A549 (cell line): ENCODE data around the gene SEC24D. TPM values are rescaled to one million over a fixed set of nuclear protein-coding genes. Genes with fewer than 3 reads are reported as not detected.
A peak's percentile ranks its signal among the peaks of the same experiment; 100 is the strongest.

Source experiments
- ATAC-seq, 2 experiments: fragments of 200-7000 bp in 1 of 2; fragments of >200 bp in 1 of 2; cut with Nextera tagmentation in 1 of 2; cut with Tn5 transposase in 1 of 2; 3 replicates each; pipeline versions ENCODE4 v1.8.0 to v1.9.1; 2018 to 2020; ENCODE audit warnings: mild to moderate bottlenecking in 1 of 2, moderate library complexity in 1 of 2
- CTCF ChIA-PET: fragments of 300-600 bp; sonication (Branson Sonifier 250); formaldehyde crosslinking; extraction: SDS; loops from one replicate; lab custom pipeline; 2021; ENCODE audit warnings: antibody characterized with exemption, inconsistent platforms; lab: Yijun Ruan, JAX
- POLR2A ChIA-PET: fragments of 350-600 bp; formaldehyde crosslinking; extraction: SDS; loops from one replicate; lab custom pipeline; 2021; ENCODE audit warnings: antibody characterized with exemption, inconsistent platforms; lab: Yijun Ruan, JAX
- DNase-seq, 2 experiments: peaks; one replicate each; pipeline versions ENCODE4 v3.0.0 to v3.0.0-alpha.2; 2011 to 2016; ENCODE audit warnings: low read depth in 1 of 2, low spot score in 1 of 2
- FAIRE-seq: peaks from 2 replicates; lab custom pipeline; 2011; peaks lifted over from hg19 to GRCh38; lab: Jason Lieb, UNC
- H3K27ac ChIP-seq, 2 experiments: fragments of >200 bp; sonication (Bioruptor Twin); formaldehyde crosslinking; 3 replicates each; pipeline ENCODE4 v1.5.1; 2016 to 2017
- H3K4me1 ChIP-seq: fragments of >200 bp; sonication (Bioruptor Twin); formaldehyde crosslinking; 3 replicates; pipeline ENCODE4 v1.6.1; 2016
- H3K4me2 ChIP-seq: fragments of >200 bp; sonication (Bioruptor Twin); formaldehyde crosslinking; 3 replicates; pipeline ENCODE4 v1.6.1; 2016
- H3K4me3 ChIP-seq: fragments of >200 bp; sonication (Bioruptor Twin); formaldehyde crosslinking; 3 replicates; pipeline ENCODE4 v1.5.1; 2016
- H3K9me3 ChIP-seq: fragments of >200 bp; sonication (Bioruptor Twin); formaldehyde crosslinking; 3 replicates; pipeline ENCODE4 v1.6.1; 2016
- CHD4 ChIP-seq: fragments of 200-600 bp; sonication (generic); IDR thresholded peaks from 2 replicates; pipeline ENCODE4 v1.6.1; 2016; ENCODE audit warnings: antibody characterized with exemption, mild to moderate bottlenecking, borderline replicate concordance
- ESRRA ChIP-seq: fragments of 150-350 bp; IDR thresholded peaks from 2 replicates; pipeline ENCODE4 v1.6.1; 2014; ENCODE audit warnings: mild to moderate bottlenecking, low read length, borderline replicate concordance
- FOSL2 ChIP-seq, 2 experiments: fragments of 450-650 bp in 1 of 2; fragments of >200 bp in 1 of 2; sonication (Bioruptor Twin) in 1 of 2; formaldehyde crosslinking; IDR thresholded peaks; 2 replicates each; pipeline versions ENCODE4 v1.5.0 to v1.6.1; 2016 to 2020; ENCODE audit warnings: mild to moderate bottlenecking in 1 of 2, moderate library complexity in 1 of 2
- HOXB5 ChIP-seq: fragments of 250-450 bp; sonication (Bioruptor Pico); IDR thresholded peaks from 2 replicates; pipeline ENCODE4 v1.5.0; 2020; ENCODE audit warnings: mild to moderate bottlenecking, moderate library complexity
- KDM1A ChIP-seq: fragments of 200-600 bp; sonication (generic); IDR thresholded peaks from 2 replicates; pipeline ENCODE4 v1.6.1; 2016; ENCODE audit warnings: low read depth, mild to moderate bottlenecking
- MAFK ChIP-seq: fragments of 450-650 bp; IDR thresholded peaks from 2 replicates; pipeline ENCODE4 v1.6.1; 2014; ENCODE audit not compliant: partially characterized antibody
- MAZ ChIP-seq: fragments of 150-350 bp; IDR thresholded peaks from 2 replicates; pipeline ENCODE4 v1.6.1; 2014; ENCODE audit warnings: antibody characterized with exemption, low read depth, low read length, borderline replicate concordance
- NFE2L2 ChIP-seq: fragments of 150-350 bp; conservative IDR thresholded peaks from 2 replicates; pipeline ENCODE4 v1.6.1; 2014; ENCODE audit warnings: low read length
- NPAS2 ChIP-seq: fragments of 250-450 bp; sonication (Bioruptor Pico); IDR thresholded peaks from 2 replicates; pipeline ENCODE4 v1.8.0; 2022; ENCODE audit warnings: mild to moderate bottlenecking, moderate library complexity, borderline replicate concordance
- PHF8 ChIP-seq: fragments of 200-600 bp; sonication (generic); IDR thresholded peaks from 2 replicates; pipeline ENCODE4 v1.6.1; 2016; ENCODE audit warnings: low read depth, mild to moderate bottlenecking, antibody characterized with exemption, moderate library complexity, borderline replicate concordance
- POLR2AphosphoS2 ChIP-seq: conservative IDR thresholded peaks from 2 replicates; pipeline ENCODE4 v1.6.1; 2012; ENCODE audit warnings: low read length, improper control_type of control experiment, inconsistent platforms
- RAD21 ChIP-seq, 2 experiments: fragments of >200 bp in 1 of 2; sonication (Bioruptor Twin) in 1 of 2; formaldehyde crosslinking in 1 of 2; IDR thresholded peaks in 1 of 2; conservative IDR thresholded peaks in 1 of 2; 2 replicates in 1 of 2; 3 replicates in 1 of 2; pipeline ENCODE4 v1.6.1; 2012 to 2018; ENCODE audit warnings: inconsistent platforms in 1 of 2
- RNF2 ChIP-seq: fragments of 200-600 bp; sonication (generic); IDR thresholded peaks from 2 replicates; pipeline ENCODE4 v1.6.1; 2016; ENCODE audit warnings: low read depth, mild to moderate bottlenecking, antibody characterized with exemption, moderate library complexity, borderline replicate concordance
- TFCP2L1 ChIP-seq: fragments of 250-450 bp; sonication (Bioruptor Pico); IDR thresholded peaks from 2 replicates; pipeline ENCODE4 v1.5.0; 2021; ENCODE audit warnings: mild to moderate bottlenecking
- ZC3H11A ChIP-seq: fragments of 450-650 bp; IDR thresholded peaks from 2 replicates; pipeline ENCODE4 v1.6.1; 2014; ENCODE audit warnings: antibody characterized with exemption, mild to moderate bottlenecking
- ZNF302 ChIP-seq: fragments of 250-450 bp; sonication (Bioruptor Pico); IDR thresholded peaks from 2 replicates; pipeline ENCODE4 v1.9.0; 2021; ENCODE audit warnings: inconsistent platforms, mild to moderate bottlenecking, moderate library complexity
- WGBS: methylation state at CpG from one replicate; pipeline ENCODE4 v1.1.6; 2017; ENCODE audit errors: missing lambda C conversion rate; 5-methylcytosine and 5-hydroxymethylcytosine counted together
- polyA plus RNA-seq, 4 experiments: library from polyadenylated mRNA; depleted of rRNA in 3 of 4; stranded (reverse); fragments of >200 nt; fragmentation: RNase III in 1 of 4; extraction: RNeasy Plus Mini Kit Qiagen cat#74134 plus additional on column Dnase treatment in 1 of 4; gene quantifications; 2 replicates in 3 of 4; 3 replicates in 1 of 4; pipeline ENCODE4 v1.2.3, GENCODE V29; 2011 to 2017
- TF ChIP-seq, protein P1 (sequence below): IDR thresholded peaks from 2 replicates; pipeline ENCODE4 v1.6.1; 2012; ENCODE audit warnings: low read depth, borderline replicate concordance
- TF ChIP-seq, protein P2 (sequence below): fragments of 250-450 bp; sonication (Bioruptor Pico); IDR thresholded peaks from 2 replicates; pipeline ENCODE4 v1.5.0; 2020; ENCODE audit warnings: low read depth, mild to moderate bottlenecking, moderate library complexity

Gene SEC24D
- polyA plus RNA-seq, 2 of the 4 experiments (the other 2 are of a cell fraction), result 12.8 to 15.6 TPM

DNA sequence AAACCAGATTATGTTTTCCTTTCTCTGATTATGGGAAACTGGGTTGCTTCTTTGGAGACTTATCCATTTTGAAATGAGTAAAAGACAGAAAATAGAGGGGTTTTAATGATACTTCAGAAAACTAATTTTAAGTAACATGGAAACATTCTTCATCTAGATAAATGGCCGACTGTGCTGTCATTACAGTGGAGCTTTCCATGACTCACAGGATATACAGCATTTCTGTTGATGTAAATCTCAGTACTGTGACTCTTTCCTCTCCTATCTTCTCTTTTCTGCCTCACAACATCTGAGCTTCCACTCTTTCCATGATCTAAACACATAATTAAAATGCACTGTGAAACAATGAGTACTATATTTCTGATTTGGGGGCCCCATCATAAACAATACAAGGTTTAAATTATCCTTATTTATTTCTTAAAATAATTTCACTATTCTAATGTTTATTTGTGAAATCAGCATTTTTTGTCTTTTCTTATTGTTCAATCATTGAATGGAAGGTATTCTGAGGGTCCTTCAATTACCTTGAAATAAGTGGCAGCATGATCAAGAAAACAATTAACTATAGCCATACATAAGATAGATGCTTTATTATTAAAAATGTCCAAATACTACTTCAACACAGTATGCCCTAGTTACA is 19.3 kb downstream of the SEC24D start:
- FAIRE-seq (no peak), ATAC-seq (no peak)
- H3K27ac ChIP-seq, result no peak overlapping the region
- CTCF ChIA-PET, result no interaction called here
- no peak overlapping the region for H3K4me2 ChIP-seq
- TF ChIP-seq MAFK (peak; percentile 61), RAD21 (conservative IDR thresholded peaks at IDR 0.05 in 1 of 2, IDR thresholded peaks at IDR 0.05 in 1 of 2) (no peak)
- TF ChIP-seq, all 56 proteins: peak for 1
- no peak overlapping the region for H3K4me3 ChIP-seq
- 0% methylated on average over 1 of the region's 1 CpG for WGBS
- no peaks in the 10 kb centered on the region for H3K4me1 ChIP-seq
- no peaks in the 10 kb centered on the region for H3K9me3 ChIP-seq
- POLR2A ChIA-PET, result no interaction called here
- DNase-seq, result no peak

DNA sequence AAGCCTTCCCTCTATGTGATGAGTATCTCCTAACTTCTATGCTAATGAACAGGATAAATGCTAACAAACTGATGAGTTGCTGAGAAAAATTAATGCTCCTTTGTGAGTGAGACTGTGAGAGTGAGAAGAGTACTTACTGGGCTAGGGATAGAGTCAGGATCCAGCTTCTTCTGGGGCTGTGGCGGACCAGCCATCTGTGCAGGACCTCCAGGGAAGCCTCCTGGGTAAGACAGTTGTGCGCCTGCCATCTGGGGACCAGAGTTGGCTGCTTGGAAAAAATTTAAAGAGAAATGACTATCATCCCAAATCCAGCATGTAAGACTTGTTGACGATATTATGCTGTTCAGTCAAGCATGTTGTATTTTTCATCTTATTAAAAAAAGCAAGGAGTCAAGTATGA is 21.0 kb downstream of the SEC24D start:
- Histone ChIP-seq H3K4me1 (no peaks in the 10 kb centered on the region), H3K9me3 (no peaks in the 10 kb centered on the region), H3K4me3 (no peak overlapping the region), H3K4me2 (no peak overlapping the region), H3K27ac (no peak overlapping the region)
- POLR2A ChIA-PET, result no interaction called here
- DNase-seq (no peak), ATAC-seq (no peak), FAIRE-seq (no peak)
- WGBS, result 95% methylated on average over 3 of the region's 3 CpGs
- CTCF ChIA-PET, result interaction anchor here (0.6 kb wide), 1 partner anchor 8 kb away, joined by 3 read pairs; no protein-coding TSS in a partner anchor
- TF ChIP-seq MAZ (no peak), CHD4 (no peak), NFE2L2 (no peak), ZNF302 (CRISPR knock-in tag) (no peak)

- no peak overlapping the region for H3K4me3 ChIP-seq
- ChIA-PET POLR2A (no interaction called here), CTCF (interaction anchor here (1.6 kb wide), 1 partner anchor 42 kb away, joined by 7 read pairs; no protein-coding TSS in a partner anchor)
- FAIRE-seq (no peak), DNase-seq (no peak), ATAC-seq (no peak)
- WGBS, result 85% methylated on average over 4 of the region's 4 CpGs
- H3K4me1 ChIP-seq, result no peaks in the 10 kb centered on the region
- H3K27ac ChIP-seq, result no peak overlapping the region
- no peaks in the 10 kb centered on the region for H3K9me3 ChIP-seq
- TF ChIP-seq TFCP2L1 (CRISPR knock-in tag), result no peak
- TF ChIP-seq PHF8, result no peak
- TF ChIP-seq NPAS2, result no peak
- no peak for TF ChIP-seq RAD21 (conservative IDR thresholded peaks at IDR 0.05 in 1 of 2, IDR thresholded peaks at IDR 0.05 in 1 of 2)
- TF ChIP-seq KDM1A, result no peak
- TF ChIP-seq MAFK, result no peak
- no peak for TF ChIP-seq RNF2
- TF ChIP-seq HOXB5 (CRISPR knock-in tag), result no peak
- TF ChIP-seq ESRRA, result no peak
- no peak for TF ChIP-seq ZC3H11A
- no peak for TF ChIP-seq POLR2AphosphoS2
- no peak for TF ChIP-seq FOSL2 (IDR thresholded peaks at IDR 0.05)
- TF ChIP-seq FOSL2 (CRISPR knock-in tag; IDR thresholded peaks at IDR 0.05), result no peak
- TF ChIP-seq, protein P1, sequence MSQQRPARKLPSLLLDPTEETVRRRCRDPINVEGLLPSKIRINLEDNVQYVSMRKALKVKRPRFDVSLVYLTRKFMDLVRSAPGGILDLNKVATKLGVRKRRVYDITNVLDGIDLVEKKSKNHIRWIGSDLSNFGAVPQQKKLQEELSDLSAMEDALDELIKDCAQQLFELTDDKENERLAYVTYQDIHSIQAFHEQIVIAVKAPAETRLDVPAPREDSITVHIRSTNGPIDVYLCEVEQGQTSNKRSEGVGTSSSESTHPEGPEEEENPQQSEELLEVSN, result no peak
- TF ChIP-seq ZNF302 (CRISPR knock-in tag), result no peak
- no peak overlapping the region for H3K4me2 ChIP-seq
Observed at GRCh38 chr4:118814058-118814457, 21.9 kb downstream of the SEC24D start.

- POLR2A ChIA-PET, result no interaction called here
Observed at GRCh38 chr4:118813561-118813960, 22.4 kb downstream of the SEC24D start.

More at GRCh38 chr4:118813561-118813960, 22.4 kb downstream of the SEC24D start:
- DNase-seq (no peak), FAIRE-seq (no peak)
- Histone ChIP-seq H3K9me3 (no peaks in the 10 kb centered on the region), H3K4me3 (no peak overlapping the region), H3K27ac (no peak overlapping the region)
- TF ChIP-seq TFCP2L1 (CRISPR knock-in tag), result no peak
- TF ChIP-seq, protein P2, sequence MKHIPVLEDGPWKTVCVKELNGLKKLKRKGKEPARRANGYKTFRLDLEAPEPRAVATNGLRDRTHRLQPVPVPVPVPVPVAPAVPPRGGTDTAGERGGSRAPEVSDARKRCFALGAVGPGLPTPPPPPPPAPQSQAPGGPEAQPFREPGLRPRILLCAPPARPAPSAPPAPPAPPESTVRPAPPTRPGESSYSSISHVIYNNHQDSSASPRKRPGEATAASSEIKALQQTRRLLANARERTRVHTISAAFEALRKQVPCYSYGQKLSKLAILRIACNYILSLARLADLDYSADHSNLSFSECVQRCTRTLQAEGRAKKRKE (CRISPR knock-in tag), result no peak
- TF ChIP-seq, all 56 proteins: peak for 0
- CTCF ChIA-PET, result interaction anchor here (1.6 to 1.7 kb wide), 2 partner anchors 41 to 52 kb away, joined by 4 to 7 read pairs; no protein-coding TSS in a partner anchor
- Histone ChIP-seq H3K4me1 (no peaks in the 10 kb centered on the region), H3K4me2 (no peak overlapping the region)
- no peak for ATAC-seq
- 91% methylated on average over 3 of the region's 3 CpGs for WGBS
